ENCODE data around the gene PXN. TPM values are rescaled to one million over a fixed set of nuclear protein-coding genes. Genes with fewer than 3 reads are reported as not detected.
"Not testable (repeated sequence)": the region's sequence is repeated elsewhere in the genome, so short reads cannot be mapped to it uniquely, and the experiment has no call there.

Gene PXN
- total RNA-seq, 2 donors from 2014 or later = 80.5 to 89.6 TPM

DNA sequence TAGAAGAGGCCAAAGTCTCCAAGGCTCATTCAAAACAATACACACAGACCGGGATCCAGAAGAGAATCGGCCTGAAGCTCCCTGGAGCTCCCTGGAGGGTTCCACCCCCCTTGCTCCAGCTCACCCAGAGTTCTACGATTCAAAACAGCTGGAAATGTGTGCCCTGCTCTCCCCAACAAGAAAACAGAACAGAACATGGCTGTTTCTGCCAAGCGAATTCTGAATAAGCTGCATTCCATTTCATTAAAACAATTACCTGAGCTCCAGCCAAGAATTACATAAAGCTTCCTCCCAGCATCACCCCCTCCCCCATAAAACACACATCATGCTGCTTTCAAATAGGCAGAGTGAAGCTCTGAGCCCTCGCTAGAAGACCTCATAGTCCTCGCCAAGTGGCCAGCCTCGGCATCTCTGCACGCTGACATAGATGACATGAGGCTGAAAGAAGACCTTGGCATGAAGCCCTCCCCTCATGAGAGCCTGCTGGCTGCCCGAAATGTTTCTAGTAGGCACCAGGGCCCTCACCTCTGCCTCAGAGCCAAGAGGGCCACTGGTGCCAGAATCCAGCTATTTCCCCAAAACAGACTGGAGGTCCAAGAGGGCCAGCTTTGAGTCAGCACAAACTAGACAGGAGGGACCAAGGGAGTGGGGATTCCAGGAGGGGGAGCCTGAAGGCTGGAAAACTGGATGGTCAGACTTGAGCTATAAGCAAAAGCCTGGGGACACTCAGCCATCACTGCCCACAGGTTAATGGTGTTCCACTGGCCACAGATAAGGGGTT lies 8.3 kb downstream of the PXN start:
- H3K27ac Mint-ChIP-seq = no peak overlapping the region
- peaks cover 84% of the 10 kb centered on the region for H3K4me1 Mint-ChIP-seq (ENCODE audit: low read depth)
- H3K27me3 Mint-ChIP-seq (ENCODE audit: low read depth) = no peaks in the 10 kb centered on the region
- no peak for ATAC-seq (replicated peaks in 1 of 2)
- no peak for DNase-seq
- H3K4me3 Mint-ChIP-seq = no peak overlapping the region
- H3K36me3 Mint-ChIP-seq (ENCODE audit: insufficient read depth in 2 of 2) = peaks cover 0 to 9% of the 10 kb centered on the region in 2 donors
- H3K9me3 Mint-ChIP-seq = no peaks in the 10 kb centered on the region

DNA sequence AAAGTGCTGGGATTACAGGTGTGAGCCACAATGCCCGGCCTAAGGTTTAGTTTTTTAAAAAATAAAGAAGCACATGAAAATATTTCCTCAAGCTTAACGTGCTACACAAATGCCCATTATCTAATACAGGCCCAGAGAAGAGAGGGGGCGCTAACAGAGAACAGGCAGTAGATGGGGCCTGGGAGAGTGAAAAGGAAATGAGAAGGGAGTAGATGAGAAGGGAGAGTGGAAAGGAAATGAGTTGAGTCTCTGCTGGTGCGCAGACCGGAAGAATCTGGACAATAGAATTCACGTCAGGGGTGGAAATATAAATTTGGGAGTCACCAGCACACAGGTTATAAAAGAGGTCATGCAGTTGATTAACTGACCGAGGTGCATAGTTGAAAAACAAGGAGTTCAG lies 10.7 kb downstream of the PXN start:
- DNase-seq (no peak), ATAC-seq (replicated peaks in 1 of 2) (no peak)
- no peaks in the 10 kb centered on the region for H3K9me3 Mint-ChIP-seq
- peaks cover 83% of the 10 kb centered on the region for H3K4me1 Mint-ChIP-seq (ENCODE audit: low read depth)
- H3K27me3 Mint-ChIP-seq (ENCODE audit: low read depth) = no peaks in the 10 kb centered on the region
- H3K27ac Mint-ChIP-seq = peak overlapping the region; percentile 70
- H3K4me3 Mint-ChIP-seq = no peak overlapping the region
- H3K36me3 Mint-ChIP-seq (ENCODE audit: insufficient read depth in 2 of 2) = peaks cover 0 to 7% of the 10 kb centered on the region in 2 donors

DNA sequence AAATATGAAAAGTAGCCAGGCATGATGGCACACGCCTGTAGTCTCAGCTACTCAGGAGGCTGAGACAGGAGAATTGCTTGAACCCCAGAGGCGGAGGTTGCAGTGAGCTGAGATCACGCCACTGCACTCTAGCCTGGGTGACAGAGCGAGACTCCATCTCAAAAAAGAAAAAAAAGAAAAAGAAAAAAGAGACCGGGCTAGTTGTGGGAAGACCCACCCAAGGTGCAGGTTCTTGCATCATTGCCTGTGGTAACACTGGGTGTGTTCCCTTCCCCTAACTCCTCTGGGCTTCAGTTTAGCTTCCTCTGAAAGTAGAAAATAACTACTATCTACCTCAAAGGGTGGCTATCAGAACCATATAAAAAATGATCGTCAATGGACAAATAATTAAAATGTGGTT lies 12.2 kb downstream of the PXN start:
- H3K9me3 Mint-ChIP-seq = not testable (repeated sequence)
- peak; percentile 19 to 23 for ATAC-seq (replicated peaks in 1 of 2)

DNA sequence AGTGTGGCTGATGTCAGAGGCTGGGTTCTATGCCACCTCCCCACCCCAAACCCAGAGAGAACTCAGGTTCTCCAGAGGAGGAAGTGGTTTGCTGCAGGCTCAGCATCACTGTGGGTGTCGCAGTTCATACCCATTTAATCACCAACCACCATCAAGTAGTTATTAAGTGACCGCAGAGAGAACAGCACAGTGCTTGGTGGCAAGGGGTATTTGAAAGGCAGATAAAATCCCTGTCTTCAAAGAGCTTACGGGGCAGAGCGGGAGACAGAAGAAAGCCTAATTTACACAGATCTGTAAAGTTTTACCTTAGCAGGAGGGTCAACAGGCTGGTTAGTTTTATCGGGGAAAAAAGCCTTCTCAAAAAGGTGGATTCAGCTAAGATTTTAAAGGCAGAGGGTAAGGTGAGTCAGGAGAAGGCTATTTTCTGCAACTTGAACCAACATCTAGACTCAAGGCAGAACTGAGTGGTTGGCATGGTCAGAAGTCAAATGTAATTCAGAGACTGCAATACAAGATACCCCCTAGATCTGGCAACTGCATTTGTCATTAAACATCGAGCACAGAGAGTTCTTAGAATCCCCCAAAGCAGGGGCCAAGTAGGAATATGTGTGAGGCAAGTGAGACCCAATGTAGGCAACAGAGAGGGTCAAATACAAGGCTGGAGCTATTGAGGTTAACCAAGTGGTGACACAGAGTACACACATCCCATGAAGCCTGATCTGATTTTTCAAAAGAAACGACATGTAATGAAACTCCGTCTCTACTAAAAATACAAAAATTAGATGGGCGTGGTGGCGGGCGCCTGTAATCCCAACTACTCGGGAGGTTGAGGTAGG lies 13.2 kb downstream of the PXN start:
- no peaks in the 10 kb centered on the region for H3K9me3 Mint-ChIP-seq
- H3K4me3 Mint-ChIP-seq = peak overlapping the region; percentile 74 to 82
- ATAC-seq (replicated peaks in 1 of 2) (peak; percentile 86 to 90), DNase-seq (peak; percentile 74 to 78)
- H3K36me3 Mint-ChIP-seq (ENCODE audit: insufficient read depth in 2 of 2) = peaks cover 0 to 7% of the 10 kb centered on the region in 2 donors
- peaks cover 86% of the 10 kb centered on the region for H3K4me1 Mint-ChIP-seq (ENCODE audit: low read depth)
- no peaks in the 10 kb centered on the region for H3K27me3 Mint-ChIP-seq (ENCODE audit: low read depth)
- peak overlapping the region; percentile 73 for H3K27ac Mint-ChIP-seq

More for the DNA sequence above, 12.2 kb downstream of the PXN start:
- Mint-ChIP-seq H3K4me1 (ENCODE audit: low read depth) (peaks cover 86% of the 10 kb centered on the region), H3K27ac (peak overlapping the region; percentile 80), H3K4me3 (peak overlapping the region; percentile 74 to 82)
- not testable (repeated sequence) for H3K36me3 Mint-ChIP-seq (ENCODE audit: insufficient read depth in 2 of 2); H3K27me3 Mint-ChIP-seq (ENCODE audit: low read depth); DNase-seq

DNA sequence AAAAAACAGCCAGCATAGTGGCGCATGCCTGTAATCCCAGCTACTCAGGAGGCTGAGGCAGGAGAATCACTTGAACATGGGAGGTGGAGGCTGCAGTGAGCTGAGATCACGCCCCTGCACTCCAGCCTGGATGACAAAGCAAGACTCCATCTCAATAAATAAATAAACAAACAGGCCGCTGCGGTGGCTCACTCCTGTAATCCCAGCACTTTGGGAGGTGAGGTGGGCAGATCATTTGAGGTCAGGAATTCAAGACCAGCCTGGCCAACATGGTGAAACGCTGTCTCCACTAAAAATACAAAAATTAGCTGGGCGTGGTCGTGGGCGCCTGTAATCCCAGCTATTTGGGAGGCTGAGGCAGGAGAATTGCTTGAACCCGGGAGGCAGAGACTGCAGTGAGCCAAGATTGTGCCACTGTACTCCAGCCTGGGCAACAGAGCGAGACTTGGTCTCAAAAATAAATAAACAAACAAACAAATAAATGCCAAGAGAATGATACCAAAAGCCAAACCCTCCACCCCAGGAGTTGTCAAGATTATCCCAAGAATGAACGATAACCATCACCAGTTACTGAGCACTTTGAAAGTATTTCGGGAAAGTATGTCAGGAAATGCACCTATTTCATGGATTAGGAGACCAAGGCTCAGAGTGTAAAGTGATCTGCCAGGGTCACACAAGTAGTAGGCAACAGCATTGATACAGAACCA lies 14.0 kb downstream of the PXN start:
- not testable (repeated sequence) for H3K27me3 Mint-ChIP-seq (ENCODE audit: low read depth); ATAC-seq (replicated peaks in 1 of 2); H3K36me3 Mint-ChIP-seq (ENCODE audit: insufficient read depth in 2 of 2); DNase-seq; H3K9me3 Mint-ChIP-seq
- H3K27ac Mint-ChIP-seq = peak overlapping the region; percentile 73
- peaks cover 84% of the 10 kb centered on the region for H3K4me1 Mint-ChIP-seq (ENCODE audit: low read depth)
- H3K4me3 Mint-ChIP-seq = peak overlapping the region; percentile 74 to 82

DNA sequence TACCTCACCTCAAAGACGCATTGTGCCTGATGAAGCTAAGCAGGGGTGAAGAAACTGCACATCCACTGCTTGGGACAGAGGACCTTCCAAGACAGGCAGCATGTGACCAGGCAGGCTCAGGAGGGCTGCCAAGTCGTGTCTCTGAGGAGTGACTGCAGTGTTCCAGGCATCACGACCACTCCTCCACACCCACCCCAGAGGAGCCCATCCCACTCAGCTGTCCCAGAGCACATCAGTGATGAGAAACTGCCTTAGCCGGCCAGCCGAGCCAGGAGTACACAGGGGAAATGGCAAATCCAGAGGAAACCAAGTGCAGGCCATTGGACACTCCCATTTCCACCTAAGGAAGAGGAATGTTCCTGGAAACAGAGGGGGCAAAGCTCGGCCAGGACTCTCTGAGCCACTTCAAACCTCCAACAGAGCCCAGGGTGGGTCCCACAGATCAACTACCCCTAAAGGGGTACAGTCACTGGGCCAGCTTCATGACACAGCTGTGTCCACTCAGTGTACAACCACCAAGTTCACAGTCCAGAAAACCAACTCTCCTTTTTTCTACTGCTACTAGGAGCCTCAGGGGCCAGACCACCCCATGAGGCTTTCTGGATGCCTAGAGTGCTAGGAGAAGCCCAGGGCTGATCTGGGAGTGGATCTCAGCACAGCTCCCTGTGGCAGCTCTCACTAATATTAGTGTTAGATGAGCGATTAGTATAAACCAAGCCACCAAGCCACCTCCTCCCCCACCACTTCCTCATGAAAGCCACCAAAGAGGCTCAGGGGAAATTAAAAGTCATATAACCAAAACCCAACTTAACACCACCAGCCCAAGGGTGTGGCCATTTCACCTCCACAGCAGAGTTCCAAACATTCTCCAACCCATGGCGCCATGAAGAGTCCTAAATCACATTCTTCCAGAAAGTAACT lies 15.4 kb downstream of the PXN start:
- peaks cover 0 to 6% of the 10 kb centered on the region in 2 donors for H3K36me3 Mint-ChIP-seq (ENCODE audit: insufficient read depth in 2 of 2)
- peak overlapping the region; percentile 57 for H3K27ac Mint-ChIP-seq
- H3K27me3 Mint-ChIP-seq (ENCODE audit: low read depth) = no peaks in the 10 kb centered on the region
- H3K4me1 Mint-ChIP-seq (ENCODE audit: low read depth) = peaks cover 81% of the 10 kb centered on the region
- peak overlapping the region; percentile 58 to 83 for H3K4me3 Mint-ChIP-seq
- no peaks in the 10 kb centered on the region for H3K9me3 Mint-ChIP-seq
- DNase-seq (peak in 1 of 2 donors; percentile 33), ATAC-seq (replicated peaks in 1 of 2) (peak in 1 of 2 donors; percentile 4)

DNA sequence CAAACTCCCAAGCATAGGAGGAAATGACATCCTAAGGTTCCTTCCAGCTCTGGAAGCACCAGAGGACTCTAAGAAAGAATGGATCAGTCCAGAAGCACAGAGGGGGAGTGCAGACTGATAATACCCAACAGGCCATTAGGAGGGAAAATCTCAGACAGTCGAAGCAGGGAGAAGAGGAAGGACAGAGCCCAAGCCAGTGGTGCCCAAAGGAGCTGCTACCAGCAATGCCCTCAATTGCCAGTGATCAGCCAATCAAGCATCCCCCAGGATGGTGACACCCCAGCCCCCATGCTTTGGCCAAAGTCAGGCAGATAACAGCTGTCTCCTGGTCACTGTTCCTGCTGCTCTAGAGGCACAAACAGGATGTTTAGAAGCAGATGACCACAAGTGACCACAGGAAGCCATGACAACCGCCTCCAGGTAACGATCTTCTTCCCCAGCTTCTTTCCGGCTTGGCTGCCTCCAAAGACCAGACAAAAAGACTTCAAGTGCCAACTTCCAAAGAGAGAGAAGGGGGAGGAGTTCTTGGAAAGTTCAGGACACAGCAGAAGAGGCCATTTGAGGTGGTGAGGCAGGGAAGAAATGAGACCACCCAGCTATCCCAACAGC lies 16.2 kb downstream of the PXN start:
- peaks cover 74% of the 10 kb centered on the region for H3K4me1 Mint-ChIP-seq (ENCODE audit: low read depth)
- ATAC-seq (replicated peaks in 1 of 2) (no peak), DNase-seq (no peak)
- H3K27me3 Mint-ChIP-seq (ENCODE audit: low read depth) = no peaks in the 10 kb centered on the region
- peak overlapping the region; percentile 38 for H3K27ac Mint-ChIP-seq
- peak overlapping the region; percentile 37 to 58 for H3K4me3 Mint-ChIP-seq
- H3K9me3 Mint-ChIP-seq = no peaks in the 10 kb centered on the region
- H3K36me3 Mint-ChIP-seq (ENCODE audit: insufficient read depth in 2 of 2) = peaks cover 0 to 1% of the 10 kb centered on the region in 2 donors

DNA sequence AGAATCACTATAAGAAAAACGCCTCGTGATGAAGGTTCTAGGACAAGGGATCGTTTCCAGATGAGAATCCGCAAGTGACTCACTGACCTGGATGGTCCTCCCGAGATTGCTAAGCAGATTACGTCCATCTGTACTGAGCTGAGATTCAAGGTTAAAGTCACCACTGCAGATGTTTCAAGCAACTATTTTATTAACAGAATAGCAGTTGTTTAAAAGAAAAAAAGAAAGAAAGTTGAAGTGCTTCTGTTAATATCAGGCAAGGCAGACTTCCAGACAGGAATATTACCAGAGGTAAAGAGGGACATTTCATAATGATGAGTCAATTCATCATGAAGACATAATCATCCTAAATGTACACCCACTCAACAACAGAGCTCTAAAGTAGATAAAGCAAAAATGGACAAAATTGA lies 17.9 kb downstream of the PXN start:
- Mint-ChIP-seq H3K27me3 (ENCODE audit: low read depth) (no peaks in the 10 kb centered on the region), H3K36me3 (ENCODE audit: insufficient read depth in 2 of 2) (no peaks in the 10 kb centered on the region), H3K4me3 (peak overlapping the region in 1 of 2 donors; percentile 26), H3K9me3 (no peaks in the 10 kb centered on the region), H3K4me1 (ENCODE audit: low read depth) (peaks cover 64% of the 10 kb centered on the region), H3K27ac (peak overlapping the region; percentile 4)
- ATAC-seq (replicated peaks in 1 of 2) = no peak
- DNase-seq = no peak

DNA sequence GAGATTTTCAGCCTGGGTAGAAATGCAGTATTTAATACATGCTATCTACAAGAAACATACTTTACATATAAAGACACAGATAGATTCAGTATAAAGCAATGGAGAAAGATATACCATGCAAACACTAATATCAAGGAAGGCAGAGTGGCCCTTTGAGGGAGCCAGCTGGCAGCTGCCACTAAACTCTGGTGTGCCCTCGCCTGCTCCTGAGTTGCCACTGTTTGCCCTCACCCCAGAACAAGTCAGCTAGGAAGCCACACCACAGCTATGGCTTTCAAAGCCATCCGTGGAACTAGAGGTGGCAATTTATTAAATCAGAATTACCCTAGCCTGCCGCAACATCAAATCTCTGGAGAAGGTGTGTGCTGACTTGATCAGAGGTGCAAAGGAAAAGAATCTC lies 18.3 kb downstream of the PXN start:
- ATAC-seq (replicated peaks in 1 of 2) = no peak
- Mint-ChIP-seq H3K27me3 (ENCODE audit: low read depth) (no peaks in the 10 kb centered on the region), H3K36me3 (ENCODE audit: insufficient read depth in 2 of 2) (no peaks in the 10 kb centered on the region), H3K4me3 (no peak overlapping the region), H3K27ac (no peak overlapping the region), H3K4me1 (ENCODE audit: low read depth) (peaks cover 61% of the 10 kb centered on the region), H3K9me3 (no peaks in the 10 kb centered on the region)
- DNase-seq = no peak

DNA sequence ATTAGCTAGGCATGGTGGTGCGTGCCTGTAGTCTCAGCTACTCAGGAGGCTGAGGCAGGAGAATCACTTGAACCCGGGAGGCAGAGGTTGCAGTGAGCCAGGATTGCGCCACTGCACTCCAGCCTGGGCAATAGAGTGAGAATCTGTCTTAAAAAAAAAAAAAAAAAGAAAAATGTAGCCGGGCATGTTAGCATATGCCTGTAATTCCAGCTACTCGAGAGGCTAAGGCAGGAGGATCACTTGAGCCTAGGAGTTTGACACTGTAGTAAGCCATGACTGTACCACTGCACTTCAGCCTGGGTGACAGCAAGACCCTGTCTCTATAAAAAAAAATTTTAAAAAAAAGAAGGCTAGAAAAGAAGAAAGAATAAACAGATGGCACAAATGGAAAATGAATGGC lies 18.8 kb downstream of the PXN start:
- not testable (repeated sequence) for DNase-seq; H3K4me3 Mint-ChIP-seq; H3K9me3 Mint-ChIP-seq; H3K27me3 Mint-ChIP-seq (ENCODE audit: low read depth); H3K36me3 Mint-ChIP-seq (ENCODE audit: insufficient read depth in 2 of 2); H3K27ac Mint-ChIP-seq; ATAC-seq (replicated peaks in 1 of 2)
- H3K4me1 Mint-ChIP-seq (ENCODE audit: low read depth) = peaks cover 60% of the 10 kb centered on the region

DNA sequence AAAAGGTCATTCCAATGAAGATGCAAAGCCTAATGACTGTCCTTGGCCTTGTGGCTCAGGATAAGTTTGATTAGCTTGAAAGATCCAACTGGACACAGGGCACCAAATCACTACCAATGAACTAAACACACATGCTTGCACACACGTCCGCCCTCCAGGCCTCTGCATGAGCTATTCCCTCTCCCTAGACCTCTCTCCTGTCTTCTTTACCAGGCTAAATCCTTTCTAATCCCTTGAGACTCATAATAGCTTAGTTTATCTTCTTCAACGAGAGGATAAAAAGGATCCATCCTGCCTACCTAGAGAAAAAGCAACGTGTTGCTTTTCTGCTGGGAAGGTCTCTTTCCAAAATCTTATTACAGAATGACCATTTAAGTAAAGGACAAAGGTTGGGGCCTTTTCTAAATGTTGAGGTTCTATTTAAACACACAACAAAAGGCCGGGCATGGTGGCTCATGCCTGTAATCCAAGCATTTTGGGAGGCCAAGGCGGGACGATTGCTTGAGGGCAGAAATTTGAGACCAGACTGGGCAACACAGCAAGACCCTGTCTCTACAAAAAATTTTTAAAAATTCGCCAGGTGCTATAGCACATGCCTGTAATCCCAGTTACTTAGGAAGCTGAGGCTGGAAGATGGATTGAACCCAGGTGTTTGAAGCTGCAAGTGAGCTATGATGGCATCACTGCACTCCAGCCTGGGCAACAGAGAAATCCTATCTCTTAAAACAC lies 22.4 kb downstream of the PXN start:
- Mint-ChIP-seq H3K36me3 (ENCODE audit: insufficient read depth in 2 of 2) (peaks cover 0 to 1% of the 10 kb centered on the region in 2 donors), H3K4me1 (ENCODE audit: low read depth) (peaks cover 48% of the 10 kb centered on the region), H3K27ac (peak overlapping the region; percentile 58), H3K27me3 (ENCODE audit: low read depth) (no peaks in the 10 kb centered on the region), H3K9me3 (no peaks in the 10 kb centered on the region), H3K4me3 (no peak overlapping the region)
- no peak for ATAC-seq (replicated peaks in 1 of 2)
- no peak for DNase-seq

All from activated T-cell treated with anti-CD3 and anti-CD28 coated beads, Interleukin-2, amount 50 U/mL, for 72 hours (primary cell).